HepG2 (cell line): ENCODE data around the gene GPX2. TPM values are rescaled to one million over a fixed set of nuclear protein-coding genes. Genes with fewer than 3 reads are reported as not detected.
A peak's percentile ranks its signal among the peaks of the same experiment; 100 is the strongest.

ENCODE experiments used
- ATAC-seq: fragments of 200-7000 bp; cut with Tn5 transposase; 3 replicates; pipeline ENCODE4 v1.9.1; 2020; ENCODE audit warnings: mild to moderate bottlenecking, moderate library complexity
- BruUV-seq: library from RNA; stranded (reverse); fragments of 400-500 nt; replicated peaks from 2 replicates; lab custom pipeline; 2021; lab: Mats Ljungman, UMichigan
- CTCF ChIA-PET: fragments of 300-600 bp; formaldehyde crosslinking; extraction: SDS; loops from one replicate; lab custom pipeline; 2021; ENCODE audit warnings: low total read pairs, inconsistent platforms, low intra/inter-chr PET ratio; lab: Yijun Ruan, JAX
- POLR2A ChIA-PET: fragments of 350-600 bp; sonication (Branson Sonifier 250); formaldehyde crosslinking; loops from one replicate; lab custom pipeline; 2020; ENCODE audit warnings: antibody characterized with exemption, inconsistent platforms; lab: Yijun Ruan, JAX
- DNase-seq: peaks from one replicate; pipeline ENCODE4 v3.0.0-alpha.2; 2015; ENCODE audit warnings: low spot score
- FAIRE-seq: peaks from 3 replicates; lab custom pipeline; 2011; peaks lifted over from hg19 to GRCh38; lab: Jason Lieb, UNC
- H2AFZ ChIP-seq: one replicate; pipeline ENCODE4 v1.6.1; 2011; ENCODE audit warnings: low read length, inconsistent platforms
- H3K27ac ChIP-seq: fragments of 300-600 bp; 3 replicates; pipeline ENCODE4 v1.8.0; 2011; ENCODE audit warnings: mixed run types, mild to moderate bottlenecking, mixed read lengths, low read length, inconsistent platforms; ENCODE audit not compliant: insufficient read depth; ENCODE audit errors: extremely low read length
- H3K27me3 ChIP-seq, 2 experiments: fragments of 200-600 bp in 1 of 2; 2 replicates in 1 of 2; 3 replicates in 1 of 2; pipeline versions ENCODE4 v1.6.0 to v1.8.0; 2011; ENCODE audit warnings: low read length in 2 of 2, mild to moderate bottlenecking in 2 of 2, moderate library complexity in 2 of 2, inconsistent platforms in 1 of 2; ENCODE audit not compliant: insufficient read depth in 2 of 2, control insufficient read depth in 1 of 2
- H3K36me3 ChIP-seq, 2 experiments: fragments of 200-600 bp in 1 of 2; replicated peaks in 1 of 2; 2 replicates in 1 of 2; 3 replicates in 1 of 2; pipeline versions ENCODE4 v1.5.1 to v1.8.0; 2011; ENCODE audit warnings: low read length in 2 of 2, inconsistent platforms in 1 of 2; ENCODE audit not compliant: insufficient read depth in 2 of 2, control insufficient read depth in 1 of 2
- H3K4me1 ChIP-seq: 2 replicates; pipeline ENCODE4 v1.5.1; 2012; ENCODE audit warnings: low read length, inconsistent platforms; ENCODE audit not compliant: insufficient read depth
- H3K4me2 ChIP-seq: 2 replicates; pipeline ENCODE4 v1.6.0; 2011; ENCODE audit warnings: low read depth, low read length, inconsistent platforms
- H3K4me3 ChIP-seq, 3 experiments: fragments of 200-600 bp in 1 of 3; sonication (generic), shearing (Covaris generic) in 1 of 3; replicated peaks in 1 of 3; 2 replicates each; pipeline ENCODE4 v1.5.1; 2011 to 2016; ENCODE audit warnings: low read length in 3 of 3, inconsistent platforms in 2 of 3, low read depth in 2 of 3, mild to moderate bottlenecking in 2 of 3, control low read depth in 1 of 3, mixed read lengths in 1 of 3; ENCODE audit not compliant: insufficient read depth in 1 of 3
- H3K79me2 ChIP-seq: one replicate; pipeline ENCODE4 v1.6.1; 2011; ENCODE audit warnings: low read length, inconsistent platforms; ENCODE audit not compliant: insufficient read depth
- H3K9ac ChIP-seq: 2 replicates; pipeline ENCODE4 v1.6.0; 2011; ENCODE audit warnings: mild to moderate bottlenecking, low read depth, low read length, inconsistent platforms; ENCODE audit not compliant: insufficient read depth
- H3K9me3 ChIP-seq: 2 replicates; pipeline ENCODE4 v1.5.1; 2012; ENCODE audit warnings: mild to moderate bottlenecking, low read length
- H4K20me1 ChIP-seq: 2 replicates; pipeline ENCODE4 v1.6.0; 2011; ENCODE audit warnings: inconsistent platforms, mild to moderate bottlenecking, low read length, moderate library complexity; ENCODE audit not compliant: insufficient read depth
- ISX ChIP-seq: sonication (generic); formaldehyde crosslinking; conservative IDR thresholded peaks from 2 replicates; pipeline ENCODE4 v1.5.0; 2020; ENCODE audit warnings: missing genetic modification reagents
- KLF12 ChIP-seq: sonication (generic); formaldehyde crosslinking; IDR thresholded peaks from 2 replicates; pipeline ENCODE4 v1.4.0; 2020; ENCODE audit warnings: missing genetic modification reagents, borderline replicate concordance
- PHF8 ChIP-seq: sonication (generic); formaldehyde crosslinking; IDR thresholded peaks from 2 replicates; pipeline ENCODE4 v1.5.0; 2020; ENCODE audit warnings: missing genetic modification reagents
- RAD21 ChIP-seq: fragments of 450-650 bp; formaldehyde crosslinking; IDR thresholded peaks from 2 replicates; pipeline ENCODE4 v1.5.0; 2020; ENCODE audit warnings: mild to moderate bottlenecking
- XRCC5 ChIP-seq: fragments of 200-400 bp; formaldehyde crosslinking; optimal IDR thresholded peaks from 2 replicates; pipeline ENCODE3; 2017; ENCODE audit warnings: mild to moderate bottlenecking, low read length
- ZBTB20 ChIP-seq: sonication (generic); formaldehyde crosslinking; IDR thresholded peaks from 2 replicates; pipeline ENCODE4 v1.8.1; 2023; ENCODE audit warnings: missing genetic modification reagents, low read depth, mild to moderate bottlenecking, borderline replicate concordance
- ZNF225 ChIP-seq: sonication (generic); formaldehyde crosslinking; IDR thresholded peaks from 2 replicates; pipeline ENCODE4 v1.4.0; 2020; ENCODE audit warnings: mild to moderate bottlenecking, missing genetic modification reagents
- ZNF317 ChIP-seq: sonication (generic); formaldehyde crosslinking; IDR thresholded peaks from 2 replicates; pipeline ENCODE4 v1.5.0; 2020; ENCODE audit warnings: mild to moderate bottlenecking, missing genetic modification reagents
- ZNF407 ChIP-seq: sonication (generic); formaldehyde crosslinking; IDR thresholded peaks from one replicate; pipeline ENCODE4 v1.5.1; 2020; ENCODE audit warnings: mild to moderate bottlenecking, missing genetic modification reagents; ENCODE audit errors: not compliant biosample characterization
- ZNF691 ChIP-seq: sonication (generic); formaldehyde crosslinking; IDR thresholded peaks from 2 replicates; pipeline ENCODE4 v1.4.0; 2020; ENCODE audit warnings: missing genetic modification reagents, low read depth, mild to moderate bottlenecking, borderline replicate concordance
- ZNF7 ChIP-seq: IDR thresholded peaks from 2 replicates; pipeline ENCODE4 v1.6.1; 2016; ENCODE audit warnings: missing biosample characterization, missing genetic modification reagents
- ZNF773 ChIP-seq: sonication (generic); formaldehyde crosslinking; IDR thresholded peaks from 2 replicates; pipeline ENCODE4 v1.4.0; 2020; ENCODE audit warnings: missing genetic modification reagents, borderline replicate concordance
- ZSCAN29 ChIP-seq: sonication (generic); formaldehyde crosslinking; conservative IDR thresholded peaks from 2 replicates; pipeline ENCODE4 v1.4.0; 2020; ENCODE audit warnings: mild to moderate bottlenecking, missing genetic modification reagents
- WGBS: methylation state at CpG from one replicate; pipeline ENCODE4 v1.1.6; 2017; ENCODE audit warnings: low lambda C conversion rate; 5-methylcytosine and 5-hydroxymethylcytosine counted together
- in situ Hi-C: cut with HindIII; loops from 2 replicates; pipeline ENCODE4 v1.10.0; 2017; ENCODE audit warnings: low pct_unique_long_range_greater_than_20kb; ENCODE audit not compliant: extremely low pct_ligation_motif_present
- intact Hi-C: fragments of 100-400 bp; cut with micrococcal nuclease; formaldehyde crosslinking; loops from one replicate; pipeline ENCODE4 v1.10.0; 2022; ENCODE audit not compliant: unreplicated experiment
- polyA plus RNA-seq, 8 experiments: library from polyadenylated mRNA; depleted of rRNA in 3 of 8; stranded (reverse) in 7 of 8; unstranded in 1 of 8; fragments of >200 nt; fragmentation: Illumina TruSeq in 4 of 8; extraction: Trizol in 4 of 8; gene quantifications; 2 replicates each; pipeline versions ENCODE4 v1.2.1 to v1.2.3, GENCODE V29; 2011 to 2016; ENCODE audit warnings: low read depth in 4 of 8, missing spikeins in 1 of 8, mixed read lengths in 1 of 8; ENCODE audit not compliant: insufficient read depth in 1 of 8
- total RNA-seq, 5 experiments: library from RNA; depleted of rRNA; stranded (reverse); fragments of >200 nt; fragmentation: Illumina TruSeq; extraction: Trizol; gene quantifications; 2 replicates each; pipeline ENCODE4 v1.2.3, GENCODE V29; 2016; ENCODE audit warnings: low read depth in 1 of 5

GPX2 gene
- total and polyA plus RNA-seq, 2 of the 13 experiments (the other 11 are each of a cell fraction or from before 2014, with no cell fraction given) = 526 to 674 TPM

- H3K9me3 ChIP-seq = no peaks in the 10 kb centered on the region
- BruUV-seq = no TSS peak
- 76% methylated on average over 3 of the region's 3 CpGs for WGBS
- ChIA-PET POLR2A (interaction anchor here (1.3 to 6.0 kb wide), 6 partner anchors 8 to 47 kb away, joined by 3 to 54 read pairs (median 16); partner anchors contain the start of genes CHURC1 and FNTB), CTCF (no interaction called here)
- in situ Hi-C loops = no loop called here
- peaks cover 0 to 2% of the 10 kb centered on the region in 2 experiments; a peak in 2 of 5 replicates for H3K36me3 ChIP-seq
- H3K79me2 ChIP-seq = peaks cover 28% of the 10 kb centered on the region
- no peak for FAIRE-seq
- intact Hi-C loops = no loop called here
- no peak for DNase-seq
- H3K9ac ChIP-seq = peak overlapping the region; percentile 89
- peak overlapping the region; percentile 97 for H3K4me2 ChIP-seq
- H2AFZ ChIP-seq = no peak overlapping the region
- H3K4me3 ChIP-seq = peak overlapping the region; percentile 67 to 89 (median 76); a peak in 5 of 6 replicates
- ATAC-seq = no peak
- H3K27me3 ChIP-seq = no peaks in the 10 kb centered on the region; a peak in 1 of 5 replicates
- H4K20me1 ChIP-seq = no peaks in the 10 kb centered on the region; the same call in 1 of the 2 replicates
- peaks cover 86% of the 10 kb centered on the region for H3K4me1 ChIP-seq
- peak overlapping the region; percentile 92 for H3K27ac ChIP-seq
- TF ChIP-seq ZNF691 (CRISPR knock-in tag) (no peak), ZNF773 (no peak), ZNF7 (CRISPR knock-in tag) (no peak), PHF8 (no peak), ISX (CRISPR knock-in tag) (no peak), ZNF317 (CRISPR knock-in tag) (peak; percentile 56; the same call in 1 of the 2 replicates), RAD21 (CRISPR knock-in tag) (no peak), ZBTB20 (no peak), KLF12 (no peak), ZNF225 (CRISPR knock-in tag) (no peak), ZNF407 (CRISPR knock-in tag) (no peak), XRCC5 (no peak), ZSCAN29 (CRISPR knock-in tag) (no peak)
These were observed 2.1 kb downstream of the GPX2 start for GRCh38 chr14:64940336-64940910.
